Measurements from ENCODE around the gene CENPX. TPM values are rescaled to one million over a fixed set of nuclear protein-coding genes. Genes with fewer than 3 reads are reported as not detected.

Gene CENPX
- total and polyA plus RNA-seq, 2 of the 13 experiments (the other 11 are each of a cell fraction or from before 2014, with no cell fraction given), result 92.7 to 170 TPM

GRCh38 chr17:82020572-82021106 lies 2.0 kb downstream of the CENPX start (continued):
- TF ChIP-seq AFF4 (CRISPR knock-in tag; IDR thresholded peaks at IDR 0.05) (no peak), ZNF597 (CRISPR knock-in tag; IDR thresholded peaks at IDR 0.05) (peak; percentile 72; the same call in 1 of the 2 replicates), BRF2 (CRISPR knock-in tag; IDR thresholded peaks at IDR 0.05) (no peak), ZNF274 (CRISPR knock-in tag; IDR thresholded peaks at IDR 0.05) (no peak), HMG20B (CRISPR knock-in tag; conservative IDR thresholded peaks at IDR 0.05) (no peak), ESRRA (CRISPR knock-in tag; IDR thresholded peaks at IDR 0.05; ENCODE audit: low read depth) (no peak), SKIL (CRISPR knock-in tag; IDR thresholded peaks at IDR 0.05; ENCODE audit: borderline replicate concordance) (no peak), ZNF83 (CRISPR knock-in tag; IDR thresholded peaks at IDR 0.05; ENCODE audit: borderline replicate concordance) (peak; percentile 65; the same call in 1 of the 2 replicates), GLMP (CRISPR knock-in tag; IDR thresholded peaks at IDR 0.05; ENCODE audit: borderline replicate concordance) (no peak), JDP2 (CRISPR knock-in tag; IDR thresholded peaks at IDR 0.05; ENCODE audit: borderline replicate concordance) (no peak), MNT (IDR thresholded peaks at IDR 0.05) (no peak), HNF4G (IDR thresholded peaks at IDR 0.05; ENCODE audit: borderline replicate concordance, low read depth, low read length) (no peak), HNF4G (CRISPR knock-in tag; IDR thresholded peaks at IDR 0.05; ENCODE audit: borderline replicate concordance, low read depth) (no peak), ZNF546 (CRISPR knock-in tag; conservative IDR thresholded peaks at IDR 0.05) (0 out of 2 replicates have a peak, but pooled peaks have one; percentile 15), RBFOX2 (IDR thresholded peaks at IDR 0.05; ENCODE audit: low read depth, low read length) (peak; percentile 85), ZNF253 (CRISPR knock-in tag; IDR thresholded peaks at IDR 0.05; ENCODE audit: borderline replicate concordance) (no peak), ZNF776 (CRISPR knock-in tag; IDR thresholded peaks at IDR 0.05) (no peak)

All from HepG2 (cell line).